Renal cortical epithelial cell (primary cell): ENCODE data around the gene FABP3. TPM values are rescaled to one million over a fixed set of nuclear protein-coding genes. Genes with fewer than 3 reads are reported as not detected.

Source experiments
- DNase-seq: peaks from one replicate; pipeline ENCODE4 v3.0.0-alpha.2; 2011; ENCODE audit warnings: low read depth
- total RNA-seq: library from RNA; depleted of rRNA; stranded (reverse); fragments of >200 nt; gene quantifications from 2 replicates; pipeline ENCODE4 v1.2.3, GENCODE V29; 2014

The FABP3 gene
- total RNA-seq, 1 donor from 2014 or later, result 11.3 TPM

GRCh38 chr1:31372051-31372450, 825 bp downstream of the FABP3 start:
- DNase-seq, result no peak

GRCh38 chr1:31371121-31371959, 1.5 kb downstream of the FABP3 start:
- DNase-seq, result peak; percentile 89

GRCh38 chr1:31370565-31370964, 2.3 kb downstream of the FABP3 start:
- no peak for DNase-seq

- DNase-seq, result no peak
These were observed 2.9 kb downstream of the FABP3 start for GRCh38 chr1:31370021-31370420.

- DNase-seq, result peak; percentile 52
These were observed 4.2 kb downstream of the FABP3 start for GRCh38 chr1:31368611-31369107.

- DNase-seq, result no peak
These were observed 6.1 kb downstream of the FABP3 start for GRCh38 chr1:31366796-31367195.

GRCh38 chr1:31364561-31365250, 8.2 kb downstream of the FABP3 start:
- peak; percentile 98 for DNase-seq

GRCh38 chr1:31362032-31362431, 10.8 kb downstream of the FABP3 start:
- no peak for DNase-seq

- DNase-seq, result no peak
These were observed 11.3 kb downstream of the FABP3 start for GRCh38 chr1:31361607-31362006.

GRCh38 chr1:31356427-31356826, 16.4 kb downstream of the FABP3 start:
- no peak for DNase-seq

- no peak for DNase-seq
These were observed 18.6 kb downstream of the FABP3 start for GRCh38 chr1:31354283-31354682.

- DNase-seq, result no peak
These were observed 24.4 kb downstream of the FABP3 start for GRCh38 chr1:31348449-31348848.

- no peak for DNase-seq
These were observed 26.1 kb downstream of the FABP3 start for GRCh38 chr1:31346785-31347184.

- no peak for DNase-seq
These were observed 27.2 kb downstream of the FABP3 start for GRCh38 chr1:31345635-31346034.

- DNase-seq, result no peak
These were observed 28.4 kb downstream of the FABP3 start for GRCh38 chr1:31344503-31344902.

GRCh38 chr1:31336687-31337467, 36.0 kb downstream of the FABP3 start:
- no peak for DNase-seq

GRCh38 chr1:31335007-31335406, 37.9 kb downstream of the FABP3 start:
- DNase-seq, result peak; percentile 66

GRCh38 chr1:31327381-31327780, 45.5 kb downstream of the FABP3 start:
- DNase-seq, result peak; percentile 16

- no peak for DNase-seq
These were observed 46.4 kb downstream of the FABP3 start for GRCh38 chr1:31326461-31326860.

- DNase-seq, result no peak
These were observed 47.9 kb downstream of the FABP3 start for GRCh38 chr1:31324992-31325391.

- DNase-seq, result no peak
These were observed 48.8 kb downstream of the FABP3 start for GRCh38 chr1:31324093-31324492.

- peak; percentile 15 for DNase-seq
These were observed 54.7 kb downstream of the FABP3 start for GRCh38 chr1:31318146-31318545.
